ENCODE data around the gene GSG1L.

- TF ChIP-seq POLR2A (IDR thresholded peaks at IDR 0.05; ENCODE audit: low read depth, low read length) (no peak), TAF1 (IDR thresholded peaks at IDR 0.05; ENCODE audit: low read depth, low read length) (no peak)
These were observed 193.3 kb downstream of the GSG1L start for GRCh38 chr16:27870116-27870798.
